Osteocyte (in vitro differentiated cells): ENCODE data around the gene CFAP52. TPM values are rescaled to one million over a fixed set of nuclear protein-coding genes. Genes with fewer than 3 reads are reported as not detected.

Source experiments
- DNase-seq: peaks from one replicate; pipeline ENCODE4 v3.0.0; 2021; ENCODE audit warnings: mixed read lengths; ENCODE audit not compliant: unreplicated experiment; ENCODE audit errors: extremely low spot score
- H3K27ac Mint-ChIP-seq: one replicate; pipeline ENCODE4 v1.8.0; 2021; ENCODE audit warnings: mild to moderate bottlenecking, mixed read lengths; ENCODE audit not compliant: unreplicated experiment
- H3K27me3 Mint-ChIP-seq: one replicate; pipeline ENCODE4 v1.8.0; 2021; ENCODE audit warnings: mixed read lengths; ENCODE audit not compliant: unreplicated experiment
- H3K36me3 Mint-ChIP-seq: one replicate; pipeline ENCODE4 v1.8.0; 2021; ENCODE audit warnings: mixed read lengths; ENCODE audit not compliant: unreplicated experiment
- H3K4me1 Mint-ChIP-seq: one replicate; pipeline ENCODE4 v1.8.0; 2021; ENCODE audit warnings: mixed read lengths; ENCODE audit not compliant: unreplicated experiment
- H3K4me3 Mint-ChIP-seq: one replicate; pipeline ENCODE4 v1.8.0; 2021; ENCODE audit warnings: mild to moderate bottlenecking, moderate library complexity, mixed read lengths; ENCODE audit not compliant: unreplicated experiment
- H3K9me3 Mint-ChIP-seq: one replicate; pipeline ENCODE4 v1.8.0; 2021; ENCODE audit warnings: mixed read lengths; ENCODE audit not compliant: unreplicated experiment
- total RNA-seq: library from RNA; stranded (reverse); gene quantifications from 2 replicates; pipeline ENCODE4 v1.2.1, GENCODE V29; 2021
- TF ChIP-seq, protein P1 (sequence below): fragments of 200-600 bp; sonication (generic); IDR thresholded peaks from 2 replicates; pipeline ENCODE4 v1.5.0; 2021; ENCODE audit warnings: antibody characterized with exemption, mild to moderate bottlenecking, moderate library complexity

Gene CFAP52
- total RNA-seq, 1 donor from 2014 or later = not detected

- peaks cover 5% of the 10 kb centered on the region for H3K36me3 Mint-ChIP-seq
- no peak overlapping the region for H3K27ac Mint-ChIP-seq
- H3K4me1 Mint-ChIP-seq = no peaks in the 10 kb centered on the region
- TF ChIP-seq, protein P1, sequence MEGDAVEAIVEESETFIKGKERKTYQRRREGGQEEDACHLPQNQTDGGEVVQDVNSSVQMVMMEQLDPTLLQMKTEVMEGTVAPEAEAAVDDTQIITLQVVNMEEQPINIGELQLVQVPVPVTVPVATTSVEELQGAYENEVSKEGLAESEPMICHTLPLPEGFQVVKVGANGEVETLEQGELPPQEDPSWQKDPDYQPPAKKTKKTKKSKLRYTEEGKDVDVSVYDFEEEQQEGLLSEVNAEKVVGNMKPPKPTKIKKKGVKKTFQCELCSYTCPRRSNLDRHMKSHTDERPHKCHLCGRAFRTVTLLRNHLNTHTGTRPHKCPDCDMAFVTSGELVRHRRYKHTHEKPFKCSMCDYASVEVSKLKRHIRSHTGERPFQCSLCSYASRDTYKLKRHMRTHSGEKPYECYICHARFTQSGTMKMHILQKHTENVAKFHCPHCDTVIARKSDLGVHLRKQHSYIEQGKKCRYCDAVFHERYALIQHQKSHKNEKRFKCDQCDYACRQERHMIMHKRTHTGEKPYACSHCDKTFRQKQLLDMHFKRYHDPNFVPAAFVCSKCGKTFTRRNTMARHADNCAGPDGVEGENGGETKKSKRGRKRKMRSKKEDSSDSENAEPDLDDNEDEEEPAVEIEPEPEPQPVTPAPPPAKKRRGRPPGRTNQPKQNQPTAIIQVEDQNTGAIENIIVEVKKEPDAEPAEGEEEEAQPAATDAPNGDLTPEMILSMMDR = no peak
- no peaks in the 10 kb centered on the region for H3K9me3 Mint-ChIP-seq
- DNase-seq = no peak
- no peaks in the 10 kb centered on the region for H3K27me3 Mint-ChIP-seq
- no peak overlapping the region for H3K4me3 Mint-ChIP-seq
Measured at GRCh38 chr17:9533441-9533840, 43.0 kb upstream of the CFAP52 start.

DNA sequence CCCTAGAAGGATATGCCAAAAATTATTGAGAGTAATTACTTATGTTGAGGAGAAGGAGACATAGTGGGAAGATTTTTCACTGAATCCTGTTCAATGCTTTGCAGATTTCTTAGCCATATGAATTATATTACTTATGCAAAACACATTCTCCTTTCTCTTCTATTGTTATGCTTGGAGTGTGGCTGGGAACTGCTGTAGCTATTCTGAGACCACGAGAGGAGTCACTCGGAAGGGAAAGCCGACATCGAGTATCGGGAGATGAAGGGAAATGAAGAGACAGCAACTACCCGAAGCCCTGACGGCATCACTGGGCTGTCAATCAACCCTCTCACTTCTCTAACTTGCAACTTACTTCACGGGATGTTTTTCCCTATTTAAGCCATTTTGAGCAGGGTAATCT lies 40.4 kb upstream of the CFAP52 start:
- no peak overlapping the region for H3K27ac Mint-ChIP-seq
- no peaks in the 10 kb centered on the region for H3K4me1 Mint-ChIP-seq
- TF ChIP-seq, protein P1 = no peak
- peaks cover 14% of the 10 kb centered on the region for H3K36me3 Mint-ChIP-seq
- H3K9me3 Mint-ChIP-seq = no peaks in the 10 kb centered on the region
- no peak overlapping the region for H3K4me3 Mint-ChIP-seq
- no peak for DNase-seq
- no peaks in the 10 kb centered on the region for H3K27me3 Mint-ChIP-seq

GRCh38 chr17:9537177-9537776 lies 39.2 kb upstream of the CFAP52 start:
- peaks cover 14% of the 10 kb centered on the region for H3K36me3 Mint-ChIP-seq
- no peaks in the 10 kb centered on the region for H3K27me3 Mint-ChIP-seq
- no peak overlapping the region for H3K4me3 Mint-ChIP-seq
- H3K9me3 Mint-ChIP-seq = no peaks in the 10 kb centered on the region
- no peak for DNase-seq
- no peaks in the 10 kb centered on the region for H3K4me1 Mint-ChIP-seq
- H3K27ac Mint-ChIP-seq = no peak overlapping the region
- TF ChIP-seq, protein P1 = no peak

GRCh38 chr17:9538626-9539025 lies 37.8 kb upstream of the CFAP52 start:
- Mint-ChIP-seq H3K27ac (no peak overlapping the region), H3K4me3 (no peak overlapping the region), H3K9me3 (no peaks in the 10 kb centered on the region), H3K36me3 (peaks cover 16% of the 10 kb centered on the region), H3K27me3 (no peaks in the 10 kb centered on the region), H3K4me1 (no peaks in the 10 kb centered on the region)
- no peak for DNase-seq
- TF ChIP-seq, protein P1 = no peak

DNA sequence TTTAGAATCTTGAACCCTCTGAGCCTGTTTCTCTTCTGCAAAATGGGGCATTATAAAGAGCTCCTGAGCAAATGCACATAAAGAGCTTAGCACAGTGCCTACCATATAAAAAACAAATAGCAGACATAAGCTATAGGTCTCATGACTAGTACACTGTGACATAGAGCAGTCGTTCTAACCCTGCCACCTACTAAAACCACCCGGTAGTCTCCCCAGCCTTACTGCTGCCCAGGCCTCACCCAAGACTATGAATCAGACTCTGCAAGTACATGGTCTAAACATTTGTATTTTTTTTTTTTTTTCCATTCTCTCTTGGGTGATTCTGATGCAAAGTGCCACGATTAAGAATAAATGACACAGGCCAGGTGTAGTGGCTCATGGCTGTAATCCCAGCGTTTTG lies 34.7 kb upstream of the CFAP52 start:
- no peaks in the 10 kb centered on the region for H3K4me1 Mint-ChIP-seq
- H3K36me3 Mint-ChIP-seq = peaks cover 14% of the 10 kb centered on the region
- TF ChIP-seq, protein P1 = no peak
- no peak overlapping the region for H3K27ac Mint-ChIP-seq
- DNase-seq = no peak
- H3K4me3 Mint-ChIP-seq = no peak overlapping the region
- no peaks in the 10 kb centered on the region for H3K9me3 Mint-ChIP-seq
- no peaks in the 10 kb centered on the region for H3K27me3 Mint-ChIP-seq
